ENCODE measurements around the gene FAM171A2. TPM values are rescaled to one million over a fixed set of nuclear protein-coding genes. Genes with fewer than 3 reads are reported as not detected.

FAM171A2 gene
- total and polyA plus RNA-seq, 10 of the 15 experiments (the other 5 are each of a cell fraction or from before 2014, with no cell fraction given): 0.08 to 1.7 (median 0.27) TPM; not detected in 2

GRCh38 chr17:44335968-44336367, 27.7 kb downstream of the FAM171A2 start:
- Histone ChIP-seq H3K4me2 (ENCODE audit: control insufficient read depth, insufficient read depth) (no peak overlapping the region), H3K79me2 (ENCODE audit: control insufficient read depth, insufficient read depth, low read length) (no peaks in the 10 kb centered on the region), H3K4me1 (ENCODE audit: control insufficient read depth, insufficient read depth, low read length) (peaks cover 5% of the 10 kb centered on the region), H3K9ac (ENCODE audit: control insufficient read depth, insufficient read depth, low read length) (no peak overlapping the region), H3K27me3 (replicated peaks in 1 of 2; ENCODE audit: control insufficient read depth in 2 of 2, insufficient read depth in 2 of 2, low read length in 1 of 2) (no peaks in the 10 kb centered on the region), H3K4me3 (no peak overlapping the region), H3K27ac (ENCODE audit: control insufficient read depth, insufficient read depth) (no peak overlapping the region), H3K9me3 (replicated peaks; ENCODE audit: control insufficient read depth, insufficient read depth, low read length) (no peaks in the 10 kb centered on the region), H4K20me1 (ENCODE audit: control insufficient read depth, insufficient read depth) (no peaks in the 10 kb centered on the region), H2AFZ (ENCODE audit: control insufficient read depth, low read depth, low read length) (no peak overlapping the region), H3K36me3 (ENCODE audit: control insufficient read depth in 2 of 2, insufficient read depth in 2 of 2, low read length in 1 of 2) (no peaks in the 10 kb centered on the region)
- DNase-seq (ENCODE audit: low read depth, low spot score) (no peak), FAIRE-seq (no peak), ATAC-seq (no peak)
- RAD21 ChIA-PET (ENCODE audit: unreplicated experiment): interaction anchor here (2.0 kb wide), 1 partner anchor 10 kb away, joined by 8 read pairs; no protein-coding TSS in a partner anchor
- intact Hi-C loops (cut with micrococcal nuclease; ENCODE audit: unreplicated experiment) (no loop called here), in situ Hi-C loops (cut with MboI) (no loop called here)
- POLR2A ChIA-PET: interaction anchor here (0.5 kb wide), 1 partner anchor 203 kb away, joined by 4 read pairs; no protein-coding TSS in a partner anchor
- SMC1A ChIA-PET (ENCODE audit: uncharacterized antibody, unreplicated experiment): interaction anchor here (2.2 kb wide), 1 partner anchor 9 kb away, joined by 7 read pairs; the partner anchor contains the start of gene GRN
- 50% methylated on average over 5 of the region's 5 CpGs for WGBS (ENCODE audit: insufficient coverage, insufficient replicate concordance, low lambda C conversion rate, missing lambda C conversion rate)
- no TSS peak for BruUV-seq (replicated peaks)
- TF ChIP-seq TARDBP (IDR thresholded peaks at IDR 0.05; ENCODE audit: borderline replicate concordance) (no peak), NR2C2 (IDR thresholded peaks at IDR 0.05; ENCODE audit: borderline replicate concordance, control insufficient read depth, insufficient read length, low read depth) (no peak), ZBED1 (IDR thresholded peaks at IDR 0.05; ENCODE audit: borderline replicate concordance) (no peak), ESRRA (IDR thresholded peaks at IDR 0.05; ENCODE audit: low read length) (no peak), KLF5 (IDR thresholded peaks at IDR 0.05; ENCODE audit: partially characterized antibody) (no peak), ELK1 (IDR thresholded peaks at IDR 0.05; ENCODE audit: low read depth, low read length) (no peak), ZNF207 (IDR thresholded peaks at IDR 0.05; ENCODE audit: borderline replicate concordance) (no peak), BACH1 (IDR thresholded peaks at IDR 0.05; ENCODE audit: borderline replicate concordance) (no peak), NKRF (conservative IDR thresholded peaks at IDR 0.05) (no peak), NFXL1 (IDR thresholded peaks at IDR 0.05; ENCODE audit: borderline replicate concordance) (no peak), TBL1XR1 (IDR thresholded peaks at IDR 0.05; ENCODE audit: low read depth, low read length) (no peak), MLLT1 (IDR thresholded peaks at IDR 0.05) (no peak), CHD1 (IDR thresholded peaks at IDR 0.05; ENCODE audit: low read depth, low read length) (no peak)
- CTCF ChIA-PET: interaction anchor here (0.6 to 9.1 kb wide), 6 partner anchors 11 to 168 kb away, joined by 3 to 154 read pairs (median 4); partner anchors contain the start of gene GRN
